ENCODE results near the gene HSDL1.
A peak's percentile ranks its signal among the peaks of the same experiment; 100 is the strongest.

HSDL1 gene

GRCh38 chr16:84175350-84176081 lies 30.5 kb upstream of the HSDL1 start:
- DNase-seq: peak; percentile 24

DNA sequence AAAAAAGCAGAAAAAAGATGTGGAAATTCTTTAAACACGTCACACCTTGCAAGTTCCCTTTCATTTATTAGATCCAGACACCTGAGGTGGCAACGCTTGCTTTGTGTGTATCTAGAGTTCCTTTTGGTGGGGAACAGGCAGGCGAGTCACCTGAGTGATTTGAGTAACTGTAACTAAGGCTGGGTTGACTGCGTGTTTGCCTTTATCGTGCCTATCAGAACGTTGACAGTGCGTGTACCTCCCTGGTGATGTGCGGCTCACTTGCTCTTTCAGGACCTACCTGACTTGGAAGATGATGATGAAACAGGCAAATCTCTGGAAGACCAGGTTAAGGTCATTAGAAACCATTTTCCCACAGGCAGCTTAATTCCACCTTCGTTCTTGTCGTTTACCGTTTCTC lies 29.4 kb upstream of the HSDL1 start:
- no peak for DNase-seq

GRCh38 chr16:84169765-84170310 lies 24.9 kb upstream of the HSDL1 start:
- no peak for DNase-seq

DNA sequence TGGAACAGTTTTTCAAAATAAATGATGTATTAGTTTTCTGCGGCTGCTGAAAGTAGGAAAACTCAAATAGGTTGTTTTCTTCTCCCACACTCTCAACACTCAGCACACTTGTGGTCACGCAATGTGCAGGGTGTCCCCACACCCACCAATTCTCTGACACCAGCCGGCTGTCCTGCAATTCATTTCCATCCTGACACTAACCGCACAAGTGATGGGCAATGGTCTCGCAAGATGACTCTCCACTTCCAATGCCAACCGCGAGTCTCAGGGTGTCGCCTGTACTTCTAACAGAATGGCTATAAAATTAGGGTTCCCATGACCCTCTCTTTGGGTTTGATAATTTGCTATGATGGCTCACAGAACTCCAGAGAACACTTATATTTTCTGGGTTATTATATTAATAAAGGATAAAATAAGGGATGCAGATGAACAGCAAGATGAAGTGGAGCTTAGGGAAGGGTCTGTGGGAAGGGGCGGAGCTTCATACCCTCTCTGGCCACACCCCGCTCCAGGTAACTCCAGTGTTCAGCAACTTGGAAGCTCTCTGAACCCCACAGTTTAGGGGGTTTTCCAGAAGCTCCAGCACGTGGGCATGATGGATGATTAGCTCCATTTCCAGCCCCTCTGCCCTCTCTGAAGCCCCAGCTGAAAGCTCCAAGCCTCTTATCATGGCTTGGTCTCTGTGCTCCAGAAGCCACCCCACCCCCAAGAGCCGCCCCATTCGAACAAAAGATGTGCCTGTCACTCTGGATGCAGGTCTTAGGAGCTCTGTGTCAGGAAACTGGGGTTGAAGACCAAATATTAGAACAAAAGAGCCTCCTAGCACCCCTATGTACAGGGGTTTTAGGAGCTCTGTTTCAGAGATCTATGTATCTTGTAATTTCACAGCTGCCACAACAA lies 22.1 kb upstream of the HSDL1 start:
- no peak for DNase-seq

GRCh38 chr16:84165746-84166145 lies 20.8 kb upstream of the HSDL1 start:
- no peak for DNase-seq

DNA sequence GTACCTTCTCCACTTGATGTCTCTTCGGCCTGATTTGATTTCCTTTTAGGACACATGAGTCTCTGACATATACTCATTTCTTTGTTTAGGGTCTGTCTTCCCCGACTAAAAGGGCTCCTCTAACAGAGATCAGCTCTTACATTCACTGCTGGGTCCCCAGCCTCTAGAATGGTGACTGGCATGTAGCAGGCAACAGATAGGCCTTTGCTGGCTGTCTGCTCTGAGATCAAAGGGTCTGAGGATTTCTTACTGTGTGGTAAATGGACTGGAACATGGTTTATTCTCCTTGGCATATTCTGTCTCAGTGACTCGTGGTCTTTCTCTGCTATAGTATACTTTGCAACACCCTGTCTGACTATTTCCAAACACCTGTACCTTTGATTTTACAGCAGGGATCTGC lies 16.8 kb upstream of the HSDL1 start:
- no peak for DNase-seq

- DNase-seq: no peak
Measured at GRCh38 chr16:84161037-84161436, 16.1 kb upstream of the HSDL1 start.

DNA sequence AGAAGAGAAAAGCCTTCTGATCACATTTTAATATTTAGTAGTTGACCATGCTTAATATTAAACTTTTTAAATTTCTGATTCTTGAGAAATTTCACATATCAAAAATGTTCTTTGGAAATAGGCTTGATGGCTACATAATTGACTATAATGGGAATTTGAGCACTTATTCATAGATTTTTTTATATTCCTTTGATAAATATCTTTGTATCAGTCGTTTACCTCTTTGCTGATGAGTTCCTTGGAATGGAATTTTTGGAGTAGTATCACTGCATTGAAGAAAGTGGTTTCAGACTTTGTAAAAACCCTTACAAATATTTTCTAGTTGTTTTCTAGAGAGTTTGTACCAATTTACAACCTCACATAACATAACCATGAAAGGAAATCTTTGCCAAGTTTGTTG lies 14.8 kb upstream of the HSDL1 start:
- DNase-seq: no peak

DNA sequence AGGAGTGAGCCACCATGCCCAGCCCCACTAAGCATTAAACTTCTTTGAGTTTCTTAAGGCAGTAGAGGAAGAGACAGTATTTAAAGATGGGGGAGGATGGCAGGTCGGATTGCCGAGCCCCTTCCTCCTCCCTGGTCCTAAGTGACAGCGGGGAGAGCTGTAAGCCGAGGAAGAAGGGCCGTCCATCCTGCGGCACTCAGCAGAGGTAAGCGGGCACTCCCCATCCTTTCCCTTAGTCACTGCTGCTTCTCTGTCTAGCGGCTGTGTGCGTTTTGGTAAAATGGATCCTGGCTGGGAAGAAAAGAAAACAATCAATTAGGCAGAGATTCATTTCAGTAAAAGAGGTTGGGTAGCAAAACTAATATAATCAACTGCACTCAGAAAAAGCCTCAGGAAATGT lies 14.0 kb upstream of the HSDL1 start:
- no peak for DNase-seq

DNA sequence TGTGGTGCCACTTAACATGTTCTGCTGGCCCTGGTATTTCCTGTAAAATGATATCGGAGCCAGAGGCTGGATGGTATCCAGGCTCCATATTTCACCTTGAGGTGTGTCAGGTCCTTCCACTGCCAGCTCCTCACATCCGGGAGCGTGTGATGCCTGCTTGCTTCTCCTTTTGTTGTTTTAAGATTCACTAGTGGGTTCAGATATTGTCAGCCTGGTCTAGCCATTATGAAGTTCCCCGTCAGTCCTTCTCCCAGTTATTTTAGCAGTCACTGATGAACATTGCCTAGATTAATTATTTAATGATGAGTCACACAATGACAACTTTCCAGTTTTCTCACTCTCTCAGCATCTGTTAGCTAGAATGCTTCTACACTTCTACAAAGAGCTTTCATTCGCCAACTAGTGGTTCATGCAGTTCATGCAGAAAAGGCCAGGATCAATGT lies 11.4 kb upstream of the HSDL1 start:
- no peak for DNase-seq

- DNase-seq: no peak
Measured at GRCh38 chr16:84155771-84156170, 10.8 kb upstream of the HSDL1 start.

- no peak for DNase-seq
Measured at GRCh38 chr16:84155226-84155625, 10.2 kb upstream of the HSDL1 start.

- no peak for DNase-seq
Measured at GRCh38 chr16:84153660-84154214, 8.8 kb upstream of the HSDL1 start.

- DNase-seq: no peak
Measured at GRCh38 chr16:84150926-84151325, 5.9 kb upstream of the HSDL1 start.

GRCh38 chr16:84144209-84144858 lies 643 bp downstream of the HSDL1 start:
- DNase-seq: peak; percentile 14

- no peak for DNase-seq
Measured at GRCh38 chr16:84143784-84144199, 1.2 kb downstream of the HSDL1 start.

DNA sequence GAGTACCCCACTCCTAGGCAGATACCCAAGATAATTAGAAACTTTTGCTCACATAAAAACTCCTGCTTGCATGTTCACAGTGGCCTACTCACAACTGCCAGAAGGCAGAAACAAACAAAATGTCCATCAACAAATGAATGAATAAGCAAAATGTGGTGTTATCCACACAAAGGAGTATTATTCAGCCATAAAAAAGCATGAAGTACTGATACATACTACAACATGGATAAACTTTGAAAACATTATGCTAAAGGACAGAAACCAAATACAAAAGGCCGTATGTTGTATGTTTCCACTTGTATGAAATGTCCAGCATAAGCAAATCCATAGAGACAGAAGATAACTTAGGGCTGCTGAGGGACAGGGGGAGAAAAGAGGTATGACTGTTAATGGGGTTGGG lies 1.9 kb downstream of the HSDL1 start:
- DNase-seq: no peak

DNA sequence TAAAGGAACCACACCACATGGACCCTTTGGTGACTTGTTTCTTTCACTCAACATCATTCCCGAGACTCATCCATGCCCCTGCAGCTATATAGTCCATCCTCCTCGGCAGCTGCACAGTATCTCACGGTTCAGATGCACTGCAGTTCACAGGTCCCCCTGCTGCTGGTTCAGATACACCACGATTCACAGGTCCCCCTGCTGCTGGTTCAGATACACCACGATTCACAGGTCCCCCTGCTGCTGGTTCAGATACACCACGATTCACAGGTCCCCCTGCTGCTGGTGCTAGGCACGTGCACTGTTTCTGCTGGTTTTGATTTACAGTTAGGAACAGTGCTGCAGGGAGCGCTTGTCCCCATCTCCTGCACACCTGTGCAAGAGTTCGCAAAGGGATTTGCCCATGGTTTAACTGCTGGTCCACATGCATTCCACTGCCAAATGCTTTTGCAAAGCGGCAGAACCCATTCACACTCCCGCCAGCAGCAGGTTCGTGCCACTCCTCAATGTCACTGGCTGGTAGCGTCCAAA lies 3.8 kb downstream of the HSDL1 start:
- no peak for DNase-seq

- no peak for DNase-seq
Measured at GRCh38 chr16:84139628-84140258, 5.2 kb downstream of the HSDL1 start.

DNA sequence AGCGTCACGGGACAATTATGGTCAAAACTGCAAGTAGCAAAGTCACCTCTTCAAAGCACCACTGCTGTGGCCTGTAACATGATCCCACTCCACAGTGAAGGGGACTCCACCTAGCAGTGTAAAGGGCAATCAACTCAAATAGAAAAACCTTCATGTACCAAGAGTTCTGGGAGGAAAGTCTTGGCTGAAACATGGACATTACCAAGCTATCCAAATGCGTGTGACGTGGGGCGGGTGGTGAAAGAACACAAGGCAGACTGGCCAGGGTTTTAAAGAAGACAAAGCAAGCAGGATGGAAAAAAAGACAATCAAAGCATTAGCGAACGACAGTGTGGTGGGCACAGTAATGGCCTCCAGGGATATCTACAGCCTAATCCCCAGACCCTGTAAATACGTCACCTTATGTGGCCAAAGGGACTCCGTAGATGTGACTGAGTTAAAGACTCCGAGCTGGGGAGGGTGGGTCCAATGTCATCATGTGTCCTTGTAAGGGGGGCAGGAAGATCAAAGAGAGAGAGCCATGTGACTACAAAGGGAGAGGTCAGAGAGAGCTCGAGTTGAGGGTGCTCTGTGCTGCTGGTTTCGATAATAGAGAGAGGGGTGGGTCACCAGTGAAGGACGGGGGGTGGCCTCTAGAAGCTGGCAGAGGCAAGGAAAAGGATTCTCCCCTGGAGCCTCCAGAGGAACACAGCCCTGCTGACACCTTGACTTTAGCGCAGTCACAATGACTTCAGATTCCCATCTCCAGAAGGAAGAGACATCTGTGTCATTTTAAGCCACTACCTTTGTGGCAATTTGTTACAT lies 6.0 kb downstream of the HSDL1 start:
- no peak for DNase-seq

GRCh38 chr16:84138500-84138823 lies 6.5 kb downstream of the HSDL1 start:
- no peak for DNase-seq

All from KG1 (cell line).